Activated naive CD4-positive, alpha-beta T cell treated with anti-CD3 and anti-CD28 coated beads, Interleukin-2, amount 10 ng/mL, durations not matched to agents 7 days and 5 days (primary cell): Measurements from ENCODE around the gene CCDC12.

Experiments used
- CTCF ChIA-PET: fragments of 350-600 bp; sonication (Branson Sonifier 250); formaldehyde crosslinking; loops from one replicate; lab custom pipeline; 2021; ENCODE audit warnings: antibody characterized with exemption; lab: Charles Lee
- DNase-seq: peaks from one replicate; pipeline ENCODE4 v3.0.0-alpha.2; 2020
- H3K27ac Mint-ChIP-seq: one replicate; pipeline ENCODE4 v1.8.0; 2021; ENCODE audit warnings: mild to moderate bottlenecking, moderate library complexity, mixed read lengths
- H3K27me3 Mint-ChIP-seq: one replicate; pipeline ENCODE4 v1.8.0; 2021; ENCODE audit warnings: mild to moderate bottlenecking, mixed read lengths
- H3K36me3 Mint-ChIP-seq: one replicate; pipeline ENCODE4 v1.8.0; 2021; ENCODE audit warnings: mixed read lengths
- H3K4me1 Mint-ChIP-seq: one replicate; pipeline ENCODE4 v1.8.0; 2021; ENCODE audit warnings: mixed read lengths
- H3K4me3 Mint-ChIP-seq: one replicate; pipeline ENCODE4 v1.8.0; 2021; ENCODE audit warnings: mild to moderate bottlenecking, moderate library complexity, mixed read lengths
- H3K9me3 Mint-ChIP-seq: one replicate; pipeline ENCODE4 v1.8.0; 2021; ENCODE audit warnings: mixed read lengths

Gene CCDC12

DNA sequence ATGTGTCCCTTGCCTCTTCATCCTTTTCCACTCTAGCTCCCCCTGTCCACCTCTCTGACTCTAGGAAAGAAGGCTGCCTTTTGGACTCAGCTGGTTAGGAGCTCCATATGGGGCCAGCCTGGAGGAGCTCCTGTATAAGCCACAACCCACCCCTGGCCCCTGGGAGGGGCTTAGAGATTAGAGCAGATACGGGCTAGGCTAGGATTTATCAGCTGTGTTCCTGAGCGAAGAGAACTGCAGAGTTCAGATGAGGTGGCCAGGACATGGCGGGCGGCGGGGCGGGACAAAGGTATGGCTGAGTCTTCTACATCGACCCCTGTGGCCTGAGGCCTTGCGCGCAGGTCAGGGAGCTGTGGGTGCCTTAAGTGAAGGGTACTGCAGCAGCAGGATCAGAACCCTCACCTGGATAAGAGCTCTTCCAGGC is 10.8 kb upstream of the CCDC12 start:
- Mint-ChIP-seq H3K4me3 (peak overlapping the region; percentile 78), H3K9me3 (no peaks in the 10 kb centered on the region), H3K27ac (peak overlapping the region; percentile 92), H3K4me1 (peaks cover 81% of the 10 kb centered on the region), H3K36me3 (peaks cover 63% of the 10 kb centered on the region), H3K27me3 (no peaks in the 10 kb centered on the region)
- DNase-seq = no peak
- CTCF ChIA-PET = interaction anchor here (0.7 to 1.3 kb wide), 5 partner anchors 10 to 74 kb away, joined by 3 to 5 read pairs (median 3); no protein-coding TSS in a partner anchor

DNA sequence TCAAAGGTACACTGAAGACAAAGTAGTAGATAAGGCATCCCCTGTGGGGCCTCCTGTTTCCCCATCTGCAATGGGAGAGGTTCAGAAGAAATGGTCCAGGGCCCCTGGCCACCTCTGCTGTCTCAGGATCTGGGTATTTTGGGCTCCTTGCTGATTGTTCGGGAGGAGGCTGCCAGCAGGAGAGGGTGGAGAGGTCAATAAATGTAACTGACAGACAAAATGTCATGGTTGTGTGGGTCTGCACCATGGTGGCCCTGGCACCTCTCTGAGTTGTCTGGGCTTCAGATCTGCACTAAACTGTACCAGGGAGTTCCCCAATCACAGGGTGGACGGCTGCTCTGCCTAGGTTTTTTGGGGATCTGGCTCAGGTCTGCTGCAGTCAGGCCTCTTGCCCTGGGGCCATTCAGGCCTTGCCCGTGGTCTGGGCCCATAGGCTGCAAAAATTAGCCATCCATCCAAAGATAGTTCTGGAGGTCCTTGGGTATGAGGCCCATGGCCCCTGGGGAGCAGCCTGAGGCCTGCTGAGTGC is 10.3 kb upstream of the CCDC12 start:
- Mint-ChIP-seq H3K27ac (peak overlapping the region; percentile 92), H3K9me3 (no peaks in the 10 kb centered on the region), H3K4me3 (peak overlapping the region; percentile 78), H3K27me3 (no peaks in the 10 kb centered on the region), H3K36me3 (peaks cover 63% of the 10 kb centered on the region), H3K4me1 (peaks cover 84% of the 10 kb centered on the region)
- CTCF ChIA-PET = interaction anchor here (0.7 to 1.3 kb wide), 6 partner anchors 9 to 73 kb away, joined by 3 to 5 read pairs (median 3); no protein-coding TSS in a partner anchor
- no peak for DNase-seq

- Mint-ChIP-seq H3K9me3 (no peaks in the 10 kb centered on the region), H3K27ac (peak overlapping the region; percentile 92)
These were observed 9.6 kb upstream of the CCDC12 start for GRCh38 chr3:46986055-46986730.

DNA sequence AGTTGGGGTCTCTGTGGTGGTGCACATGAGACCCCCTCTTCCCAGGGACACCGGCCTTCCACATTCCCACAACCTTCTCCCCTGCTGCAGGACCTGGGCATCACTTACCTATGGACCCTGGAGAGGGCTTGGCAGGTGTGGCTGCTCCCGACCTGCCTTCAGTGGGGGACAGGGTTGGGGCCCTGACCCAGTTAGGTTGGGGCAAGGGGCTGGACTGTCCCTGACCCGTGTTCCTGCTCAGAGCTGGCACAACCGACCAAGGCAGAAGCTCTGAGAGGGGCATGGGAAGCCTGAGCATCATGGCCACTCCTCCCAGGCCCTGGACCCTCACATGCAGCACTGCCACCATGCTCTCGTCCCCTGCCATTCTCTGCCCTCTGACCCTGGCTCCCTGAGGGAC is 9.0 kb upstream of the CCDC12 start:
- Mint-ChIP-seq H3K27me3 (no peaks in the 10 kb centered on the region), H3K36me3 (peaks cover 59% of the 10 kb centered on the region), H3K4me3 (no peak overlapping the region), H3K4me1 (peaks cover 92% of the 10 kb centered on the region), H3K27ac (peak overlapping the region; percentile 92), H3K9me3 (no peaks in the 10 kb centered on the region)
- DNase-seq = no peak
- CTCF ChIA-PET = interaction anchor here (1.0 to 1.1 kb wide), 2 partner anchors 13 to 27 kb away, joined by 3 read pairs; no protein-coding TSS in a partner anchor

More at GRCh38 chr3:46986055-46986730, 9.6 kb upstream of the CCDC12 start:
- DNase-seq = no peak
- CTCF ChIA-PET = interaction anchor here (0.8 to 1.2 kb wide), 2 partner anchors 12 to 17 kb away, joined by 3 read pairs; no protein-coding TSS in a partner anchor
- Mint-ChIP-seq H3K27me3 (no peaks in the 10 kb centered on the region), H3K4me1 (peaks cover 89% of the 10 kb centered on the region), H3K4me3 (peak overlapping the region; percentile 78), H3K36me3 (peaks cover 64% of the 10 kb centered on the region)

DNA sequence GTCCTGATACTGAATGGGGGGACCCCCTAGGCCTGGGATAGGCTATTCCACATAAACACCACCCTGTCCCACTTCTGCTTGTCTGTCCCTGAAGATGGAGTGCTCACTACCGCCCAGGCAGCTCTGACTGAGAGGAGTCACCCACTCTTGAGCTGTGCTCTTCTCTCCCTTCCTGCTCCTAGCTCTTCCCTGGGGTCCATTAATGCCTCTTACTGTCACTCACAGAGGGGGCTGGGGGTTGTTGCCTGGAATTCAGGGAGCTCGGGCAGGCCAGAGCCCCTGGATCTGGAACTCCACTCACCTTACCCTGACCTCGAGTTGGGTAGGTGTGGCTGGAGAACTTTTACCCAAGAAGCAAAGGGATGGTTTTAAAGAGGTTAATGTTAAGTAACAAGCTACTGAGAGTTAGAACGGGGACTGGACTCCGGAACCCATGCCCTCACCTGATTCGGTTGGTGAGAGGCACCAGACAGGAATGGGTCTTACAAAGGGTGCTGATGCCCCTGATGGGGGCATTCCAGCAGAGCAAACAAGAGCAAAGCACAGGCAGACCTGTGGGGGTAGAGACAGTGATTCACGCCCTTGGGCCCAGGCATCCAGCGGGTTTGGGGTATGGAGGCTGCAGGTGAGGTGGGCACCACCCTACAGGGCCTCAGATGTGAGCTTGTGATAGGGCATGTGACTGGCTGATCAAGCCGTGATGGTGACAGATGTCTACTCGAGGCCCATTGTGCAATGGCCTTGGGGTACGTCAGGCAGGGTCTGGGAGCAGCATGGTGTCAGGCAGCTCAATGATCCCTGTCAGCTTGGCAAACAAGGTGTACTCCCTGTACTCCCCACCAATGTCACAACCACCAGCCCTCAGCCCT is 8.3 kb upstream of the CCDC12 start:
- Mint-ChIP-seq H3K27me3 (no peaks in the 10 kb centered on the region), H3K27ac (peak overlapping the region; percentile 69), H3K4me1 (peaks cover 87% of the 10 kb centered on the region), H3K36me3 (peaks cover 52% of the 10 kb centered on the region), H3K9me3 (no peaks in the 10 kb centered on the region), H3K4me3 (no peak overlapping the region)
- CTCF ChIA-PET = interaction anchor here (1.0 to 1.1 kb wide), 2 partner anchors 14 to 26 kb away, joined by 3 read pairs; no protein-coding TSS in a partner anchor
- no peak for DNase-seq

- Mint-ChIP-seq H3K4me3 (no peak overlapping the region), H3K27me3 (no peaks in the 10 kb centered on the region)
These were observed 6.0 kb upstream of the CCDC12 start for GRCh38 chr3:46982546-46982945.

GRCh38 chr3:46981932-46982471 is 5.5 kb upstream of the CCDC12 start:
- Mint-ChIP-seq H3K27ac (peak overlapping the region; percentile 78), H3K4me3 (peak overlapping the region; percentile 86), H3K27me3 (no peaks in the 10 kb centered on the region), H3K9me3 (no peaks in the 10 kb centered on the region), H3K36me3 (peaks cover 32% of the 10 kb centered on the region), H3K4me1 (peaks cover 78% of the 10 kb centered on the region)
- no peak for DNase-seq
- CTCF ChIA-PET = interaction anchor here (0.6 to 1.4 kb wide), 4 partner anchors 12 to 59 kb away, joined by 3 read pairs; no protein-coding TSS in a partner anchor

More at GRCh38 chr3:46982546-46982945, 6.0 kb upstream of the CCDC12 start:
- Mint-ChIP-seq H3K4me1 (peaks cover 79% of the 10 kb centered on the region), H3K9me3 (no peaks in the 10 kb centered on the region), H3K27ac (peak overlapping the region; percentile 77), H3K36me3 (peaks cover 35% of the 10 kb centered on the region)
- CTCF ChIA-PET = interaction anchor here (0.8 to 1.4 kb wide), 2 partner anchors 11 to 35 kb away, joined by 3 read pairs; no protein-coding TSS in a partner anchor
- no peak for DNase-seq

DNA sequence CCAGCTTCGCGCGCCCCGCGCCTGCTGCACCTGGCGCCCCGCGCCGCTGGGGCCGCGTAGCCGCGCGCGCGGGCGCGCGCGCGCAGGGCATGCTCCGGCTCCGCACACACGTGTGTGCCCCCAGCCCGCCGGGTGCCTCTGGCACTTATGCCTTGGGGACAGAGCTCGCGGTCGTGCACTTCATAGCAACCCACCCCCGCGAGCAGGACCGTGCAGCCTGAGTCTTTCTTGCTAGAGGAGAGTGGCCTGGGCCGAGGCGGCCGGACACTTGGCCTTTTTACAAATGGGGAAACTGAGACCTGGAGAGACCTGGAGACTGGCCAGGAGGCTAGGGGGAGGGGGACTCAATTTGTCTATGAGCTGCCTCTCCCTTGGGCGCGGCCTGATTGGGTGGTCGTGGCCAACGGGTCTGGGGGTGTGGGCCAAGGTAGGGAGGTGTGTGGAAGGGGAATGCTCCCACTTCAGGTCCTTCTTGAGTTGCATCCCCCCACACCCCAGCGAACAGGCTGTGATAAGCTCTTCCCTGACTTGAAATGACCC is 3.5 kb upstream of the CCDC12 start:
- peak overlapping the region; percentile 86 for H3K4me3 Mint-ChIP-seq
- H3K36me3 Mint-ChIP-seq = peaks cover 26% of the 10 kb centered on the region
- CTCF ChIA-PET = interaction anchor here (0.8 to 3.7 kb wide), 5 partner anchors 12 to 71 kb away, joined by 3 to 10 read pairs (median 4); no protein-coding TSS in a partner anchor
- H3K27me3 Mint-ChIP-seq = peaks cover 5% of the 10 kb centered on the region
- H3K27ac Mint-ChIP-seq = peak overlapping the region; percentile 78
- no peak for DNase-seq
- peaks cover 72% of the 10 kb centered on the region for H3K4me1 Mint-ChIP-seq
- no peaks in the 10 kb centered on the region for H3K9me3 Mint-ChIP-seq

GRCh38 chr3:46978985-46979944 is 2.7 kb upstream of the CCDC12 start, which contains the start of gene NBEAL2:
TSS of gene NBEAL2 (plus strand) at chr3:46979666. CDS start at chr3:46979862, 196 bp downstream.
- DNase-seq = peak; percentile 98
- peaks cover 27% of the 10 kb centered on the region for H3K36me3 Mint-ChIP-seq
- peak within 1 kb of the TSS; percentile 93 for H3K27ac Mint-ChIP-seq
- peaks cover 5% of the 10 kb centered on the region for H3K27me3 Mint-ChIP-seq
- no peaks in the 10 kb centered on the region for H3K9me3 Mint-ChIP-seq
- peaks cover 72% of the 10 kb centered on the region for H3K4me1 Mint-ChIP-seq
- H3K4me3 Mint-ChIP-seq = peak within 1 kb of the TSS; percentile 86
- CTCF ChIA-PET = interaction anchor here (0.7 to 3.7 kb wide), 5 partner anchors 13 to 185 kb away, joined by 3 to 10 read pairs (median 4); partner anchors contain the start of gene SETD2

- CTCF ChIA-PET = interaction anchor here (1.6 to 3.7 kb wide), 3 partner anchors 9 to 186 kb away, joined by 4 to 10 read pairs (median 5); partner anchors contain the start of gene SETD2
- Mint-ChIP-seq H3K36me3 (peaks cover 28% of the 10 kb centered on the region), H3K4me3 (peak overlapping the region; percentile 85), H3K27ac (peak overlapping the region; percentile 95), H3K27me3 (peaks cover 5% of the 10 kb centered on the region), H3K9me3 (no peaks in the 10 kb centered on the region), H3K4me1 (peaks cover 74% of the 10 kb centered on the region)
- DNase-seq = no peak
These were observed 1.8 kb upstream of the CCDC12 start for GRCh38 chr3:46978381-46978780.

DNA sequence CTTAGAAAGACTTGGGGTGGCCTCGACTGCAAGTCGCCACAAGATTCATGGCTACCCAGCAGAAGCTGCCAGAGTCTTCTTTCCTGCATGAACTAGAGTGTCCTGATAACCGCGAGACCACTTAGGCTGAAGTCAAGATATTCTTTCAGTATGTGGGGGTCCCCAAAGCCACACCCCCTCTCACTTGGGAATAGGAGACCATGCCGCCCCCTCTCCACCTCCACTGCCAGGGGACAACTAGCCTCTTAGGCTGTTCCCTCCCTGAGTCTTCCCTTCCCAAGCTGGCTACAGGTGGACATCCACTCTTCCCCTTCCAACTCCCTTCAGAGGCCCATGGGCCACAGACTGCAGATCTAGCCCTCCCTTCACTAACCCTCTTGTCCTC is 1.3 kb upstream of the CCDC12 start:
- Mint-ChIP-seq H3K9me3 (no peaks in the 10 kb centered on the region), H3K36me3 (peaks cover 27% of the 10 kb centered on the region), H3K27ac (peak overlapping the region; percentile 95), H3K4me3 (peak overlapping the region; percentile 60), H3K27me3 (peaks cover 5% of the 10 kb centered on the region), H3K4me1 (peaks cover 72% of the 10 kb centered on the region)
- CTCF ChIA-PET = interaction anchor here (1.6 to 3.7 kb wide), 2 partner anchors 10 to 55 kb away, joined by 5 to 10 read pairs; no protein-coding TSS in a partner anchor
- no peak for DNase-seq
